CD4-positive, alpha-beta T cell treated with Interleukin-12 subunit alpha and Interleukin-12 subunit beta, for 1 hour (primary cell): ENCODE results near the gene RAB44.
A peak's percentile ranks its signal among the peaks of the same experiment; 100 is the strongest.

Source experiments
- DNase-seq: peaks from one replicate; pipeline ENCODE4 v3.0.0-alpha.2; 2020

Gene RAB44

DNA sequence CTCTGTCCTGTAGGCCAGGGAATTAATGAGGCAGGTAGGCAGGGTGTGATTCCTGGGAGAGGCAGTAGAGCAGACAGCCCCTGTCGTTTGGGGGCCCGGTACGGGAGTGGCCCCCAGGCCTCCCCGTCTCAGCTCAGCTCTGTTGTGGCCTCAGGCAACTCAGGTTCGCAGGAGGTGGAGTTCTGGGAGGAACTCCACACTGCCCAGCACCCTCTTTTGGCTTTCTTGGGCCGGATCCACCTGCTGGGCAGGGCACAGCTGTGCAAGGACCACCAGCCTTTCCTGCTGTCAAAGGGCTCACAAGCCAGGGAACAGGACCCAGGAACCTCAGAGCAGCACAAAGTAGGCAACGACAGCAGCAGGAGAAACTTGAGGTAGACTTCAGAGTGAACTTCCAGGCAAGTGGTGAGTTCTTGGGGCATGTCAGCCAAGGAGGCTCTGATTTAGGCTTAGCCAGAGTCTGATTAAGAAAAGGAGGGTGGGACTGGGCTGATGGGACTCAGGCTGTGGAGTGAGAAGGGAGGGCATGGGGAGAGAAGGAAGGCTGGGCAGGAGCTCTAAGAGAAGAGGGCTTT, 36.9 kb downstream of the RAB44 start:
- no peak for DNase-seq

DNA sequence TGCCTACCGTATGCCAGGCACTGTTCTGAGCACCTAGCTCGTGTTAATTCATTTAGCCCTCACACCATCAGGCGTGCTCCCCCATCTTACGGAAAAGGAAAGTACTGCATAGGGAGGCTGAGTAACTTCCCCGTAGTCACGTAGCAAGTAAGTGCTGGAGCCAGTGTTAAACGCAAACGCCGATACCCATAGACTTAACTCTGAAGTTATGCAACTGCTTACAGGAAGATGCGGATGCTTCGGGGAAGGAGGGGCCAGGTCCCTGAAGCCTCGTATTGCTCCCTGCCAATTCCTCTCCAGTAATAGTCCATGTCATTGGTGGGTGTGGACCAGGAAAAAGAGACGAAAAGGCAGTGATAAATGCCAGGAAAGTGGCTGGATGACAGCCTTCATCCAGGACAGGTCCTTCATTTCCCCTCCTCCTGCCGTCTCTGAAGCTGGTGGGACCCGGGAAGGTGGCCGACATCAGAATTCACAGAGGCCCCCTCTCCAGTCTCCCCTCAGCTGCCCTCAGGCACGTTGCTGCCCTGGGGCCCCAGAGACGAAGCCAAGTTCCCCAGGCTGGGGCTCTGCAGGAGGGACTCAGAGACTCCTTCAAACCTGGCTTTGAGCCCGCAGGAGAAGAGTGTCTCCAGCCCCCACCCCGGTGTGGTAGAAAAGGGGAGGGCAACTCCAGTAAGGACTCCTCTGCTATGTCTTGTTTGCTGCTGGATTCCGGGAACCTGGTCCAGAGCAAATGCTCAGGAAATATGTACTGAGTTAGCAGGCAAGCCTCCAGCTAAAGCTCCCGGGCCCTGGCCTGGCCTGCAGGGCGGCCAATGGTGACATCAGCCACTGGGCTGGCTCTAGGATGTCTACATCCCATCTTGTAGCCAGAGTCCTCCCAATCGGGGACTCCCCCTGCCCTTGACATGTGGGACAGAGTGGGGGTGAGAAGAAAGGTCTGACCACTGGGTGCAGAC, 37.8 kb downstream of the RAB44 start:
- peak; percentile 33 for DNase-seq

DNA sequence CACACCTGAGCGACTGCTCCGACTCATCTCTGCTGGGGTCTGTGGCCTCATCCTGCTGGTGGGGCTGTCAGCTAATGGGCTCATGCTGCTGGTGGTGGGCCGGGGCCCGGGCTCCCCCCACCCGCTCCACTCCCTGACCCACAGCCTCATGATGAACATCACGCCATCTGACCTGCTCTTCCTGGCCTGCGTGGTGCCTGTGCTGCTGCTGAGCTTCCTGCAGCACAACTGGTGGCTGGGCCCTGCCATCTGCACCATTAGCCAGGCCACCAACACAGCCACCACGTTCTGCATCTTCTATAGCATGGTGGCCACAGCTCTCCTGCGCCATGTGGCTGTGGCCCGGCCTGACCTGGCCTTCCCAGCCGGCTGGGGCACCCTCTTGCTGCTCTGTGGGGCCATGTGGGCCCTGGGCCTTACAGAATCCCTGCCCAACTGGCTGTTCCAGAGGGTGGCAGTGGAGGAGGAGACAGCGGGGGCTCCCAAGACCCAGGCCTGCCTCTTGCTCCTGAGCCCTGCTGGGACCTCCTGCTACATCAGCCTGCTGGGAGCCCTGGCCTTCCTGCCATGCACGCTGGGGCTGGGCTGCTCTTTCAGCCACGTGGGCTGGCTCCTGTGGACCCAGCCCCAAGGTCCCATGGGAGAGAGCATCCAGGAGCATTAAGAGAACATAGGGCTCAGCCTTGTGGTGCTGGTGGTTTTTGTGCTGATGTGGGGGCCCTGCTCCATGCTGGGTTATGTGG, 39.6 kb downstream of the RAB44 start:
- no peak for DNase-seq

DNA sequence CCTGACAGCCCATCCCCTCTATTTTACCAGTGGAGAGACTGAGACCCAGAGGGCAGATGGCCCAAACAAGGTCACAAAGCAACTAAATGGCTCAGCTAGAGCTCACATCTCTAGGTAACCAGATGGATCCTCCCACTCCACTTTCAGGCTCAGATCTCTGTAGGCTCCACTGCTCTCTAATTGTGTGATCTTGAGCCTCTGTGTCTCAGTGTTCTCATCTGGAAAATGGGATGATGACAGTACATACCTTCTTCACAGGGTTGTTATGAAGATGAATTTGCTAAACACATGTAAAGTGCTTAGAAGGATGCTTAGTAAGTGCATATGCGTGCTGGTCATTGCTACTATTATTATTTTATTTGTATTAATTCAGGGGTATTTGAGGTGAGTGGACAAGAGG, 40.5 kb downstream of the RAB44 start:
- DNase-seq: no peak

DNA sequence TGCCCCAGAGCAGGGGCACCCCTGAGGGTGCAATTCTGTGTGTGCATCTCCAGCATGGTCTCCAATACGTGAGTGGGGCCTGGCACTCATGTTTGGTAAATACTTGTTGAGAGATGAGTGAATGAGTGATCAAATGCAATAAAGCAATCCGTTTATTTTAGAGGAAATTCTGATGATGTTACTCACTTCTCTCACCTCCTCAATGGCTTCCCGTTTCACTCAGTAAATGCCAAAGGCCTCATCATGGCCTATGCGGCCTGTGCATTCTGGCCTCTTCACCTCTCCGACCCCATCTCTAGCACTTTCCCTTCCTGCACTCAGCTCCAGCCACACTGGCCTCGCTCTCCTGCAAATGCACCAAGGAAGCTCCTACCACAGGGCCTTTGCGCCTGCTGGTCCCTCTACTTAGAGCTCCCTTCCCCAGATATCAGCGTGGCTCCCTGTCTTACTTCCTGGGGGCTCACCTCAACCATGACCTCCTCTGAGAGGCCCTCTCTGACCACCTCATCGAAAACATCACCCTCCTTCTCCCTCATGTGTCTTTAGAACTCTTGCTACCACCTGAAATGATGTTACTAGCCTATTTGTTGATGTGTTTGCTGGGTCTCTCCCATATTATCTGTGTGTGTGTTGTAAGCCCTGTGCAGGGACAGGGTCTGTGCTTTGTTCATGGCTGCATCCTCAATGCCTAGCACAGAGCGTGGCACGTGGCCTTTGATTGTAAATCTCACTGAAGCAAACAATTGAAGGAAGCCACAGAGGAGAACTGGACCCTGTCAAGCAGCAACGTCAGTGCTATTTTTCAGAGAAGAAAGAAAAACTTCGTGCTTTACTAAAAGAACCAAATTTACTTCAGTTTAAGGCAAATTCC, 42.6 kb downstream of the RAB44 start:
- no peak for DNase-seq

DNA sequence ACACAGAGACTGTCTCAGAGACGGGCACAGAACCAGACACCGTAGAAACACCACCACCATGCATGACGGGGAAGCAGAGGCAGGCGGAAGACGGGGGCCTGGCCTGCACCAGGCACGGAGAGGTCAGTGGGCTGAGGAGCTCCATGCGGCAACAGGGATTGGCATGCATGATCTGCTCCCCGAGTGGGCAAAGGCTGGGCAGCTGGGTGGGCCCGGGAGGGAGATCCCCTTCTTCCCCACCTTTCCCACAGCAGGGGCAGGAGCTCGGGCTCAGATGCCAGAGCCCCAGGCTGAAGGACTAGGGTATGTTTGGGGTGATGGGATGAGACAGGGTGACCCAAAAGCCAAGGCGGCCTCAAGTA, 43.2 kb downstream of the RAB44 start:
- no peak for DNase-seq

DNA sequence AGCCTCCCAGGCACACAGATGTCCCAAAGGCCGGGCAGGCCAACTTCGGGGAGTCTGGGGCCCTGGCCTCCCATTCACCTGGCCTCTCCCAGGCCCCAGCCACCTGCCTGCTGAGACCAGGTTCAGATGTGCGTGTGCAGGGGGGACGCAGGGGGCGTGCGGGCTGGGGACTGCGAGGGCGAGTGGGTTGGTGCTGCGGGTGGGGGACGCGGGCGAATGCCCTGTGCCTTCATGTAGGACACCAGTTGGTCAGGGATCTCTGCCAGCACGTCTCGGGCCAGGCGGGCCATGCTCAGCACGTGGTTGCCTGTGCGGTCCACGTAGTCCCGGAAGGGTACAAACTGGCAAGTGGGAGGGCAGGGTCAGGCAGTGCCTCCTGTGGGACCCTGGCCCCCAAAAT, 44.5 kb downstream of the RAB44 start:
- no peak for DNase-seq

DNA sequence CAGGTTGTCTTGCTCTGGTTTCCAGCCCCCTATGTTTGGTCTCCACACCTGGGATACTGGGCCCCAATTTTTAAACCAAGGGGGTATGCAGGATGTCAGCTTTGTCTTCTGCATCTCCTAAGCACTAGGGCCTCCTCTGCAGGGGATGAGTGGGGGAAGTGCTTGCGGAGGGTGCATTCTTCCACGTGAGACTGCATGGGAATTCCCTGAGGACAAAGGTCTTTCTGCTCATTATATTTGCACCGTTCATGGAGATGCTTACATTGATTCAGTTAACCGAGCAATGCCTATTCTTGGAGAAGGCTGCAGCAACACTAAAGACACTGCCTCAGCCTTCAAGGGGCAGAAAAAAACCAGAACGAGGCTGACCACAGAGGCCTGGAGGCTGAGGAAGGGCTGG, 45.4 kb downstream of the RAB44 start:
- DNase-seq: no peak

DNA sequence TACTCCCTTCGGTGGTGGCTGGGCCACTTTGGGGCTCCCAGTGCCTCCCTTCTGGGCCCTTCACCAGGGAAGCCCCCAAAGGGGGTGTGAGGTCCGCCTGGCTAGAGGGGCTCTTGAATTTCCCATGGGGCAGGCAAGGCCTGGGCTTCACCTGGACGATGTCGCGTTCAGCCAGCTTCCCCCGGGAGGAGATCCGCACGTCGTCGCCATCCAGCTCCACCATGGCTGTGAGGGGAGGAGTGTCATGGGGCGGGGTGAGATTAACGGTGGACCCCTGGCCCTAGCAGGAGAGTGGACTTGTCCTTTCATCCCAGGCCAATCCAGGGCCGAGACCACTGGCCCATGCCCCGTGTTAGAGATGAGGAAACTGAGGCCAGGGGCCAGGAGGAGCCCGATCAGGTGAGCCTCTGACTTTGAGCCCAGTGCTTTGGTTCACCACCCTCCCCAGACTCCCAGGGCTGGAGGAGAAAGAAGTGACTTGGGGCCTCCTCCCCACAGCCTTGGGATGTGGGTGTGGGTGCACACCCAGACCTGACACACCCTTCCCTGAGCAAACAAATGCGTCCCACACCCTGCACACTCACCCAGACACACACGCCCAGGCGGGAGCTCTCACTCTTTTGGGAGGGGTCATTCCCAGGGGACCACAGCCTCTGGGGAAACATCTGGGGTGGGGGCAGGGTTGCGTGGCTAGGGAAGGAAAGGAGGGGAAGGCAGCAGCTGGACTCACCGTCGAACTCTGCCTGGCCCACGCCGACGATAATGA, 46.1 kb downstream of the RAB44 start:
- DNase-seq: no peak

DNA sequence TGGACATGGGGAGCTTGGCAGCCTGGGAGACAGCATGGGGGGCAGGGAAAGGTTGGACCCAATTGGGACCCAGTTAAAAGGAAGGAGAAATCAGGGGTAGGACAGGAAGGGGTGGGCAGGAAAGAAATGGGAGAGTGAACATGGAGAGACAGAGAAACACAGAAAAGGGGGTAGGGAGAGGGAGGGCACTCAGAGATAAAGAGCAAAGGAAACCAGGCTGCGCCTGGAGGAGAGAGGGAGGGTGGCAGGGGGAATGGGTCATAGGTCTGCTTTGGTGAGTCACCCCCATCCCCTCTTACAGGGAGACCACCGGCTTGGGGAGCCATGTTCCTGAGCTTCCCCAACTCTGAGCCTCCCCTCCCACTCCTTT, 46.7 kb downstream of the RAB44 start:
- no peak for DNase-seq

DNA sequence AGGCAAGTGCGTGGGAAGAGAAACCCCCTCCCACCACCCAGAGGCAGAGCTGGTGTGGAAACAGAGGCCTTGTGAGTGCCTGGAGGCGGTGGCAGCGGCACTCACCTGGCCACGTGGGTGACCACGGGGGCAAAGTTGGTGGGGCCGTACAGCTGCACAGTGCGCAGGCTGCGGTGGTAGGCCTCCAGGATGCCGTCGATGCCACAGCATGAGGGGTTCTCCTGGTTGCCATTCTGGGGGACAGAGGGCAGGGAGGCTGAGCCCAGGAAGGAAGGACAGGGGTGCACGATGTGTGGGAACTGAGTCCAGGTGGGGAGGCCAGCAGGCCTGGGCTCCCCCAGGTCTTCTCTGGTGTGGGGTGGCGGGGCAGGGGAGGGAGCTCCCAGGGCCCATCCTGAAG, 47.7 kb downstream of the RAB44 start:
- DNase-seq: no peak

DNA sequence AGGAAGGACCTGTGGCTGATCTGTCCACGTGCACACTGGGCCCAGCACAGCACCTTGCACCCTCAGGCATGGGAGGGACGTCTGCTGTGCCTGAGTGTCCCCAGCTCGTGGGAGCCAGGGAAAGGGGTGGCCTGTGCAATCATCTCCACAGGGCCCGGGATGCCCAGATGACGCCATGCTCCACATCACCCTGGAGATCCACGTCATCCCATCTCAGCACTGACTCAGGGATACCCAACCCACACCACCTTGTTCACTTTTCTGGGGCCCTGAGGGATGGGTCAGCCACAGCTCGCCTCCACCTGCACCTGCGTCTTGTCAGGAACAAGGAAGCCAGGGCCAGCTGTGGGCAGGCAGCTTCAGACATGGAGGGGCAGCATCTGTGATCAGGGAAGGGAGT, 48.2 kb downstream of the RAB44 start:
- DNase-seq: no peak

DNA sequence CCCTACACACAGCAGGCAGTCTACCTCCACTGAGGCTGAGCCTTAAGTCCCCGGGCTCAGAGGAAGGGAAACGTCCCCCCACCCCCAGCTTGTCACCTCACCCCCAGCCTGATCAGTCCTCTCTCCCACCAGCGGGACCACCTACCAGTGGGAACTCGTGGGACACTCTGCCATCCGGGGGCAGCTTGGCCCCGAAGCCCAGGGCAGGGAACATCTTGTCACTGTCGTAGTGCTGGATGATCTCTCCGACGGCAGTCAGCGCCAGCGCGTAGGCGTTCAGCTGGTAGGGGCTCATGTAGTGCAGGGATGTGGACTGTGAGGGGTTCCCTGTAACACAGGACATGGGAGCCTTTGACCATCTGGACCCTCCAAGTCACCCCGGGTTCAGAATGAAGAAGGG, 48.6 kb downstream of the RAB44 start:
- no peak for DNase-seq

DNA sequence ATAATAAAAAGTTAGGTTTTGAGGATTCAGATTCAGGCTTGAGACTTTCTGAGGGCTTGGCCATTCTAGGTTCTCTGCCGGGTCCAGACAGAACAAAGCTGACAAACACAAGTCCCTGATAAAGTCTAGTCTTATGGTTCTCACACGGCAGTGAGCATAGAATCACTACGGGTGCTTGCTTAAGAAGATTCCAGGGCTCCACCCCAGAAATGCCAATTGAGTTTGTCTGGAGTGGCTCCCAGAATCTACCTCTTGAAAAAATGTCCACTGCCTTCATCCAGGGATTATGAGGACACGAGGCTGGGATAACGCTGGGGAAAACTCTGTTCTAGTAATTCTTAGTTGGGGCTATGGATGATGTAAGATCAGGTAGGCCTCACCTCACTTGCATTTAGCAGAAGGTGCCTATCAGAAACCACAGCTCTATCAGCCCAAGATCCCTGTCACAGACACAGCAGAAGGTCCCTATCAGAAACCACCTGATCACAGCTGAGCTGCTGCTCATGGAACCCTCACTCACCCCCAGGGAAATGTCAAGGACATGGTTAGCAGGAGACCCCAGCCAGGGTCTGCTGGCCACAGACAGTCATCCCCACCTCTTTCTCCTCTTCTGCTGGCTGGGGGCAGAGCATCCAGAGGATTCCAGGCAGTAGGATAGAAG, 52.3 kb downstream of the RAB44 start:
- no peak for DNase-seq

DNA sequence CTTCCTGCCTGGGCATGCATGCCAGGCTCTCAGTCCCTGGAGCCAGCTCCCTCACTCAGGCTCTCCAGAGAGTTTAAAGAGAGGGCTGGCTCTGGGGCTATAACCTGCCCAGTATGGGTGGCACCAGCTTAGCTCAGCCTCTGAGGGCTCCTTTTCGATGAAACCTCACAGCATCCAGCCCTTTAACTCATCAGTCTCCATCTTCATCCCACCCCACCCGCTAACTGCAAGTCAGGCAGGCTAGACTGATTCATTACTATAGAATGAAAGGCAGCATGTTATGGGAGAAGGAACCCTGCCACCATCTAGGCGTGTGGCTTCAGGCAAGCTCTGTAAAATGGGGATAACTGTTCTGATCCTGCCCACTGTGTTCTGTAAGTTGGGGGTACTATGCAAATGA, 53.5 kb downstream of the RAB44 start:
- DNase-seq: no peak

DNA sequence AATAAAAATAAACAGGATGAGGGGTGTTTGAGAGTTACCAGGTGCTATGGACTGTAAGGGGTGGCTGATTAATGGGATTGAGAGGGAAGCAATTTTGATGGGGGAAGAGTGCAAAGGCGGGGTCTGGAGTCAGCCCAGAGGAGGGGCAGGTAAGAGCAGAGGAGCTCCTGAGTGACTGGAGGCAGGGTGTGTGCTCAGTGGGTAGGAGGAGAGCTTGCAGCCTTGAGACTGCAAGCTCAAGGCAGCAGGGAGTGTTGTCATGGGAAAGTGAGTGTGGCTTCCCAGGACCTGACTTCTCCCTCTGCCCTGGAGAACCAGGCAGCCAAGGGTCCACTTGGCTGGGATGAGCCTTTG, 54.2 kb downstream of the RAB44 start:
- no peak for DNase-seq

DNA sequence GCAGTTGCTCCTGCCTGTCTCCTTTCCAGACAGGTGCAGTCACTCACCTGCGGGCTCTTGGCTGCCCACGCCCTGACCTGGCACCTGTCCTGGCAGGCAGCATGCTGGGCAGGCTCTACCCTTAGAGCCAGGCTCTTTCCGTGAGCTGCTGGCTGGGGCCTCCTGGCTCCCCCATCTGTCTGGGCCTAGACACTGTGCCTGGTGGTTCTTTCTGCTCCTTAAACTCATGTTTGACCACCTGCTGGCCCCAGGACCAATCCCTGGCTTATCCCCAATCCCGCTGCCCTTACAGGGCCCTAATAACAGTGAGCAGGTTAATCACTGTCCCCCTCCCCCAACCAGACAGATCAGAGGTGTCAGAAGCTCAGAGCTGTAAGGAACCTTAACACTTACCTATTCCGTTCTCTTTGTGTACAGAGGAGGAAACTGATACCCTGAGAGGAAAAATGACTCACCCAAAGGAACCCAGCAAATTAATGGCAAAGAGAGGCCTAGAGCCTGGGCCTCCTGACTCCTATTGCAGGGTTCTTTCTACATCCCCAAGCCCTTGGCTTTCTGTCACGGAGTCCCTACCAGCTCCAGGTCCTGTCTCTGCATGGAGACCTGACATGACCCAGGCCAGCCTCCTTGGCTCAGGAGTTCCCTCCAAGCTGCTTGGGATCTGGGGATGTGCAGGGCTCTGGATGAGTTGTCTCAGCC, 54.7 kb downstream of the RAB44 start:
- peak; percentile 24 for DNase-seq

DNA sequence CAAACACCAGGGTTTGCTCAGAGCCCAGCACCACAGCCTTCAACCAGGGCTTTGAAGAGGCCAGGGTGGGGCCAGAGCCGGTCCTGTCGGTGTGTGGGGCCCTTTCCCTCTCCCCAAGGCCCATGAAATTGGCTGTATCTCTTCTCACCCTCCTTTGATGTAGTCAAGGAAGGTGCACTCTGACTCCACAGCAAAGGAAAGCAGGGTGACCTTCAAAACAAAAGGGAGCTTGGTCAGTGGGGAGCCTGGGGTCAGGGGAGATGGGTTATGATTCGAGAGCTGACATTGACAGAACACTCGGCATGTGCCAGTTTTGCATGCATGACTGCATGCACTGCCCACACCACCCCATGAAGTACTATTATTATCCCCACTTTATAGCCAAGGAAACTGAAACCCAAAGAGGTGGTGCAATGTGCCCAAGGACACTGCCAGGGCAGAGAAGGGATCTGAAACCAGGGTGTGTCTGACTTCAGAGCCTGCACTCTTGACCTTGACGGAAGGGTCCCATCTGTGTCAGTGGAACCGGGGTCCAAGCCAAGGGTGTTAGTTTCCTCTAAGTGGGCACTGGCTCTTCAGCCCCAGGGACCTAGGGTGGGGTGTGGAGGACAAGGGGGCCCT, 55.4 kb downstream of the RAB44 start:
- no peak for DNase-seq

DNA sequence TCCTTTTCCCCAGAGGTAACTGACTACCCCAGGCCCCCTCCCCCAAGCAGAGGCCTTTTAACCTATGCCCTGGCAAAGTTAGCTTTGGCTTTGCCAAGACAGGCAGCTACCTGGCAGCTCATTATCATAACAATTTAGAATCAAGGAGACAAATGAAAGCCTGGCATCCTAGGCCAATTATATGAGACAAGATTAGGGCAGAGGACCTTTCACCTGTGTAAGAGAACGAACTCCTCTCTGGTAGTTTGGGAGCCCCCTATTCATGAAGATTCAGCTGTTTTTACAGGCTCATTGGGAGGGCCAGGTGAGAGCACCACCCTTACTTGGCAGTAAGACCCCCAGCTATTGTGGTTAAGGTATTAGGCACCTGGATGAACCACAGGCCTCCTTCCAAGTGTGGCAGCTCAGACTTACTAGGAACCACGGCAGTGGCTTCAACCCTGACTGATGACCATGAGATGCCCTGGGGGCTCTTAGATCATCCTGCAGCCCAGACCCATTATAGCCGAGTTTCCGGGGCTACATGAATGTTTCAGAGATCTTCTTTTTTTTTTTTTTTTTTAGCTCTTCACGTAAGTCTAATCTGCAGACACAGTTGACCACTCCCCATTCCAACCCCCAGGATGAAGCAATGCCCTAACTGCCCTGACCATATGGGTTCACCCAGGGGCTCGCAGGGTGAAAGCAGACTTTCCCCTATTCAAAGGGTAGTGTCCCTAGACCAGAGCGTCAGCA, 56.2 kb downstream of the RAB44 start:
- no peak for DNase-seq
